GM18511 (cell line): ENCODE results near the gene PID1.

Source experiments
- ATAC-seq: cut with Tn5 transposase; IDR thresholded peaks from one replicate; pipeline ENCODE4 v1.9.1; 2021; ENCODE audit warnings: mild to moderate bottlenecking, moderate library complexity; ENCODE audit not compliant: unreplicated experiment

PID1 gene

GRCh38 chr2:229173825-229174359 is 97.2 kb downstream of the PID1 start:
- no peak for ATAC-seq

- no peak for ATAC-seq
Measured at GRCh38 chr2:229170916-229171315, 100.2 kb downstream of the PID1 start.

DNA sequence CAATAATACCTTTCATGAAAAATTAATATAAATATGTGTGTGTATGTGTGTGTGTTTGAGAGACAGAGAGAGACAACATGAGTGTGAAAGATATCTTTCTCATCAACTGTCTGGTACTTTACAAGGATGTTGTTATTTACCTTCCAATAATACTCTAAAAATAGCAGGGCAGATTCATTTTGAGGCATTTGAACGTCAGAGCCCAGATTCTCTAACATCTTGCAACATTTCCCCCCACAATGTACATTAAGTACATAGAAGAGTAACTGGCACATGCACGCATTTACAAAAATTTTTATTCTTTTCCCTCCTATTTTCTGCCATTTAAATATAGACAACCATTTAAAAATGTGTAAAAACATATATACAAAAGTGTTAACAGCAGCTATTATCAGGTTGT is 100.9 kb downstream of the PID1 start:
- no peak for ATAC-seq

GRCh38 chr2:229169751-229170150 is 101.3 kb downstream of the PID1 start:
- ATAC-seq, result no peak

DNA sequence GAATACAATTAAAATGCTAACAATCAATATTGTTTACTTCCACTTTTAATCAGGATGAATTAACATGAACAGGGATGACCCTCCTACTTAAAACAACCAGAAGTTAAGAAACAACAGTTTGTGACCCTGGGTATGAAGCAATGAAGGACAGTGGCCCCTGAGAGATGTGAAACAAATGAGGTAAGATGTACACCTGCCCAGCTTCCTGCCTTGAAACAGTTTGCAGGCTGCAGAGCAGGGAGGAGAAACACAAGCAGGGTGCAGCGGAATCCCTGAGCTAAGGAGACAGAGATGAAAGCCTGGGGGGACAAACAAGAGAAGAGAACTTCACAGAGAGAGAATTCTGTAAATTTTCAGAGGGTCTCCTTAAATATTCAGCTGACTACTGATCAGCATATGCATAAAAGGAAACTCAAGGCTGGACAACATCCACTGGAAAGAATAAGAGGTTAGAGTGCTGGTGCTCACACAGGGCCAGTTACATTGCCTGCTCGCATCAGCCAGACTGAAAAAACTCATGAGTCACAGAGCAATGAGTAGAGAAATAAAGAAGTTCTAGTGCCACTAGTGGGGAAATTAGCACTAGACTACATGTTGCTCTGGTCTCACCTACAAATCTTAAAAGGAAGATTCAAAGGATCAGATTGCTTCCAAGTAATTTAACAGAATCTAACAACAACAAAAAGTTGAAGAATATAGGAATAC is 106.4 kb downstream of the PID1 start:
- no peak for ATAC-seq

DNA sequence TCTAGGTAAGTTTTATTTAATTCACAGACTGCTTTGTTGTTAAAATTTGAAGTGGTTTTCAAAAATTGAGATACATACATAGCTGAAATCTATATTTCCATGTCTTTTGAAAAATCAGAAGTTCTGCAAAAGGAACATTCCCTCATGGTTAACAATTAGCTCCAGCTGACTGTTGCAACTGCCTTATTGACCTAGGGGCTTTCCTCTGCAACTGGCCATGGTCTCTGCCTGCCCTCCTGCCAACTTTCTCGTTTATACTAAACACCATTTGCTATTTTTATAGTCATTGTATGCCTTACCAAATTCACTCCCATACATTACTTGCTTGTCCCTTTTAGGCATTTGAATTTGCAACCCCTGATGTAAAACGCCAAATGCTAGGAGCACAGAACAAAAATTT is 107.2 kb downstream of the PID1 start:
- no peak for ATAC-seq

- ATAC-seq, result no peak
Measured at GRCh38 chr2:229162015-229162414, 109.1 kb downstream of the PID1 start.

DNA sequence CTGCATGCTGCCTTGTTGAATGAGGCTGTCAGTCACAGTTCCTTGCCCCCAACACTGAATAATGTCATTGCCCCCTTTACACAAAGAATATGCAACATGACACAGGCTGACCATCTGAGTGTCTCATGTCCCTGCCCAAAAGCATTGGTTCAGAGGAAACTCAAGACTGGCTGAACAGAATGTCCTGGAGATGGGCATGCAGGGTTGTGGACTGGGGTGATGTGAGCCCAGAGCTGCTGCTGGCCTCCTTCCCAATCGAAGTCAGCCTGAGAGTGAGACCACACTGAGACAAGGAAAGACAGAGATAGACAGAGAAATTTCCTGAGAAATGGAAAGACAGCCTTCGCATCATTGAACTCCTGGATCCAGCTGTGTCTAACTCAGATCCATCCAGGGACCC is 110.1 kb downstream of the PID1 start:
- ATAC-seq, result no peak

DNA sequence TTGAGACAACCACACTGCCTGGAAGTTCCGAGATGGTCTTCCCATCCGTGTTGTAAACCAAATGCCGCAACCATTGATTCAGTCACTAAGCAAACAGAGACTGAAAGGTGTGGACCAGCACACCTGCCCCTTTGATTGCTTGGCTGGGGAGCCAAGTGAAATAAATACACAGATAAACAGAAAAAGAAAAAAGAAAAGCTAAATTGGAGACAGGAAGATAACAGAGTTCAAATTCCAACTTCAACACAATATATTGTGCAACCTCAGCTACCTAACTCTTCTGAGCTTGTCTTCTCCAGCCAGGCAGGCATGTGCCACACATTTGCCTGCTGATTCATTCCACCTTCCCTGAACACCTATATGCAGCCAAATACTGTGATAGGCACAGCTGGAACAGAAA is 110.9 kb downstream of the PID1 start:
- no peak for ATAC-seq

DNA sequence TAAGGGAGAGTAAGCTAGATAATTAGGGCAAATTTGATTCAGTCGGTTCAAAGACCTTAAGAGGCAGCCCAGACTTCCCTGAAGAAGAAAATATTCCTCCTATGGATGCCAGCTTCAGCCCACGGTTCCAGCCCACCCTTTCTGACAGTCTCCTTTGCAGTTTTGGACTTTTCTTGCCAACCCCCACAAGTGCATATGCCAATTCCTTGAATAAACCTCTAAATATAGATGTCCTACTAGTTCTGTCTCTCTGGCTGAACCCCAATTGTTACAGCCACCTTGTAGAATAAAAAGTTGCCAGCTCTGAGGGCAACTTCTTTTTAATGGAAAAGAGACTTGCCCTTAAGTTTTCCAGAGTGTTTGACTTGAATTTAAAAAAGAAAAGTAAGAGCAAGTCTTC is 111.7 kb downstream of the PID1 start:
- ATAC-seq, result no peak

DNA sequence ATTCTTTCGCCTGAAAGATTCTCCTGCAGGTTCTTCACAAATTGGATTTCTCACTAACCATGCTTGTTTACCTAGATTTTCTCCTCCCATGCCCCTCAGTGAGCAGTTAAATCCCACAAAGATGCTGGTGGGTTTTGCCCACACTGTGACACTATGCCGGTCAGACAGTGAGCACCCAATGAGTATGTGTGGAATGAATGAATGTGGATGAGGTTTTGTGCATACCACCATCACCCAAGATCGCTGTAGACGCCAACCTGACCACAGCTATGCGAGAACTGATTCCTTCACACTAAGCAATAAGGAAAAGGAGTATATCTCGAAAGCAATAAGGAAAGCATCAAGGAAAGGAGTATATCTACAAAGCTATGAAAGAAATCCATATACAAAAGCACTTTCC is 116.7 kb downstream of the PID1 start:
- ATAC-seq, result no peak

DNA sequence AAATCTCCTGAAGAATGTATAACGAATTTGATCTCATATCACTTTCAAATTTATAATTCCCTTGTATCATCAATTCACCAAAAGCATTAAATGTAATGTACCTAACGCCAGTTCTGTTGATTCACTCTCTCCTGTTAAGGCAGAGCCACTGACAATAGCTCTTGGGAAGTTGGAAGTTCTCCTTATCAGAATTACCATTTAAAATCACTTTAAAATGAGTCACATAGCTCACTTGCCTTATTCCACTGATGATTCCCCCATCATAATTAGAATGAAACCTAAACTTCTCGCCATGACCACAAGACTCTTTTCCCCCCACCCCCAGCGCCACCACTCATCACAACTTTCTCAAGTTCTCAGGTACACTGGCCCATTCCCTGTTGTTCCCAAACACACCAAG is 117.1 kb downstream of the PID1 start:
- ATAC-seq, result no peak

DNA sequence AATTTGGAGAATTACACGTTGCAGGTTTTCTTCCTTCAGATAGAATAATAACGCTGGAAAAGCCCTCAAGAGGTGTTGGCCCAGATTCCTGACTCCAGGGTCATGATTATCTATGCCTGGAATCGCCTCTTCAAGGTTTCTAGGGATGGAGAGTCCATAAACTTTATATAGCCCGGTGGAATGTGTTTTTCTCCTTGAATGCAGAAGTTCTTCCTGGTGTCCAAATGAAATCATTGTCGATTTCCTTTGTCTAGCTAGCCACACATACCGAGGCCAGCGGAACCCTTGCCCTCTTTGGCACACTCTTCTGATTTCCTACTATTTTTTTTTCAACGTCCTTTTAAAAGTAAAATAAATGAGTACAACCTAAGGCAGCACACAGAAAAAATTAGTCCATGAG is 117.8 kb downstream of the PID1 start:
- ATAC-seq, result no peak

GRCh38 chr2:229152674-229153073 is 118.4 kb downstream of the PID1 start:
- ATAC-seq, result no peak

DNA sequence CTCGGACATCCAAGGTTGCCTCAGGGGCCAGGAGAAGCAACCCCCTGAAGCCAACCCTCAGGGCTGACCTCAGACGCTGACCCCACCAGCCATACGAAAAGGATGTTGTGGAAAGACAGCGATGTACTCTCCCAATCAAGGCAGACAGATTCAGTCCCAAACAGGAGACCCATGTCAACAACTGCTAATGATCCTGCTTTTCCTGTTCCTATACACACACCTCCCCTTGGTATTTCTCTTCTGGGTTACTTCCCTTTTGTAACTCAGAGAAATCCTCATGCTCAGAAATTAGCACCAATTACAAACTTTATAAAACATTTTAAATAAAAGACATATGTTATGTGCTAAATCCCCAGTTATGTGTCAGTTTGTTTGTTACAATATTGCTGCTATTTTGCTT is 120.8 kb downstream of the PID1 start:
- no peak for ATAC-seq

GRCh38 chr2:229141424-229142025 is 129.6 kb downstream of the PID1 start:
- ATAC-seq, result no peak

DNA sequence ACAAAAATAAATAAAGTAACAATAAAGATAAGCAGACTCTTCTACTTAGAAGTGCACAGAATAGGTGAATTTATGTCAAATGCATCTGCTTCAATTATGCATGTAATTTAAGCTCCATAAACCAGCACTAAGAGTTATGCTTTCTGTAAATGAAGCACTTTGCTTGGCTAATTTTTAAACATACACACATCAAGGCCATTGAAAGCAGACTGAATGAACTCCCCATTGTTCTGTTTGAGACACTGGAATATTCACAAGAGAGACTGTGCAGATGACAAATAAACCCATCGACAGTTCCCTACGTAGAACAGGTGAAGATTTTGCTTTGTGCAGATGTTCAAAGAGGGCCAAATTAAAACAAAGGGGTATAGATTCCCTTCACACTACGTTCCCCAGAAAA is 133.4 kb downstream of the PID1 start:
- no peak for ATAC-seq

GRCh38 chr2:229137066-229137465 is 134.0 kb downstream of the PID1 start:
- no peak for ATAC-seq

DNA sequence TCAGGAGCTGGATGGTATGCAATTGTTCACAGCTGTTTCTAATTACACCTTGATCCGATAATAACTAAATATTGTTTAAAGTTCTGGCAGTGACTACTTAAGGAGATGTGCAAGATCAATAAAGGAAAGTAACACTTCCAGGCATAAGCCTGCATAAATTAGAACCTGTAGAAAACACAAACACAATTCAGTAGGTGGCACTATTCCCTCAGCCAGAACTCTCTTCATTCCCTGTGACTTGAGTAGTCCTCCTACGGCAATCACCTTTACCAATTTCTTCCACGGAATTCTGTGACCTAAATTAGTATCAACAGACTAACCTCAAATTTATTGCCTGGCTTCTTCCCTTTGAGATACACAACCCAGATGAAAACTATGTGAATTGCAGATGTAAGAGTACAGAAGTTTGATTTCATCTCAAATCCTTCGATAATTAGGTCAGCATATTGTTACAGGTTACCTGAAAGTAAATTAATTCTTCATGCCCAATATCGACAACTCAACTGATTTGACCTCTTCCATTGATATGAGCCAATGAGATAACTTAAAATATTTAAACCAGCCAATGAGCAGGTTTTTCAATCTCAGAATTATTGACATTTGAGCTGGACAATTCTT is 137.8 kb downstream of the PID1 start:
- no peak for ATAC-seq

DNA sequence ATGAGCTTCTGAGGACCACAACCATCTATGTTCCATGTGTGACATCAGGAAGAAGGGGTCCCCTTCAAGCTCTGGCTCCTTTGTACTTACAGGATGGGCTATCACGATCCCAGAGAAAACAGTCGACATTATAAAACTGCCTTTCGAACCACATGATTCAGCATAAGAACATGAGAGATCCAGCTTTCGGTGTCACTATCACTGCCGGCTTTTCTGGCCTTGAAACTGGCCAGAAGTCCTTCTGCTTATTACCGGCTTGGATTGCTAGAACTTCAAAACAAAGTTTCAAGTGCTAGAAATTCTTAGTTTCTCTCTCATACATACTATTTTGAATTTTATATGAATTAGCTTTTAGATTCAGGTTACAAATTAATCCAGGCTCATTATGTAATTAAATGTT is 138.9 kb downstream of the PID1 start:
- ATAC-seq, result no peak

GRCh38 chr2:229130522-229130921 is 140.6 kb downstream of the PID1 start:
- ATAC-seq, result no peak

- ATAC-seq, result no peak
Measured at GRCh38 chr2:229129738-229130371, 141.2 kb downstream of the PID1 start.
